ENCODE data around the gene TBC1D14.

Gene TBC1D14

DNA sequence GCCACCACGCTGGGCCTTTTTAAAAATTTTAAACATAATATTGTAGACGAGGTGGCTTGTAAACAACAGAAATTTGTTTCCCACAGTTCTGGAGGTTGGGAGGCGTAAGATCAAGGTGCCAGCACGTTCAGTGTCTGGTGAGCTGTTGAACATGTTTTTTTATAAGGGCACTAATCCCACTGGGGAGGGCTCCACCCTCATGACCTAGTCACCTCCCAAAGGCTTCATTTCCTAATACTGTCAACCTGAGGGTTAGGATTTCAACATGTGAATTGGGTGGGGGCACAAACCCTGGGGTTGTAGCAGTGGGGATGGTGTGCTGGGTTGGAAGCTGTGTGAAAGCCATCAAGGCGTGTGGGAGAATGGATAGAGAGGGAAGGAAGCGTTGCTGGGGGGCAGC is 27.6 kb downstream of the TBC1D14 start:
- DNase-seq (ENCODE audit: insufficient read length, low spot score) (no peak), FAIRE-seq (no peak)
- TF ChIP-seq POU2F2 (IDR thresholded peaks at IDR 0.05; ENCODE audit: low read depth, low read length): no peak
- no peak for TF ChIP-seq POLR2A (IDR thresholded peaks at IDR 0.05; ENCODE audit: low read depth, low read length)

DNA sequence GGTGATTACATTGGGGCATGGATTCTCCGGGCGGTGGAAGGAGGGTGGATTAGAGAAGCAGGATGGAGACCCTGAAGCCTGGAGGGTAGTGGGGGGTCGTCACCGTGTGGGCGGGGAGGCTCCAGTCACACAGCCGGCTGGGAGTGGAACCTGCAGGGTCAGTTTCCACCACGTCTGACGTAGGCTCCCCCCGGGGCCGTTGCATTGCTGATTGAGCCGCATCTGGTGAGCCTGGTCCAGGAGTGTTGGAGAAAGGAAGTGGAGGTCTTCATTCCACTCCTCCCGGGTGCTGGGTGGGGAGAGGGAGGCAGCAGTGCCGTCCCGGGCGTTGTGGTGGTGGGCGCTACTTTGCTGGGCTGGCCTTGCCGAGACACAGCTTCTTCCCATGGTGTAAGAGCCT is 28.1 kb downstream of the TBC1D14 start:
- DNase-seq (ENCODE audit: insufficient read length, low spot score) (no peak), FAIRE-seq (no peak)
- TF ChIP-seq PAX5 (IDR thresholded peaks at IDR 0.05; ENCODE audit: insufficient read depth, low read length, severe bottlenecking): no peak
- TF ChIP-seq POU2F2 (IDR thresholded peaks at IDR 0.05; ENCODE audit: low read depth, low read length): no peak
- no peak for TF ChIP-seq POLR2A (IDR thresholded peaks at IDR 0.05; ENCODE audit: low read depth, low read length)
- TF ChIP-seq POLR2AphosphoS5 (IDR thresholded peaks at IDR 0.05; ENCODE audit: low read depth, low read length): no peak
- TF ChIP-seq TAF1 (IDR thresholded peaks at IDR 0.05; ENCODE audit: low read depth, low read length): no peak
- TF ChIP-seq SPI1 (IDR thresholded peaks at IDR 0.05; ENCODE audit: low read depth, low read length): no peak

DNA sequence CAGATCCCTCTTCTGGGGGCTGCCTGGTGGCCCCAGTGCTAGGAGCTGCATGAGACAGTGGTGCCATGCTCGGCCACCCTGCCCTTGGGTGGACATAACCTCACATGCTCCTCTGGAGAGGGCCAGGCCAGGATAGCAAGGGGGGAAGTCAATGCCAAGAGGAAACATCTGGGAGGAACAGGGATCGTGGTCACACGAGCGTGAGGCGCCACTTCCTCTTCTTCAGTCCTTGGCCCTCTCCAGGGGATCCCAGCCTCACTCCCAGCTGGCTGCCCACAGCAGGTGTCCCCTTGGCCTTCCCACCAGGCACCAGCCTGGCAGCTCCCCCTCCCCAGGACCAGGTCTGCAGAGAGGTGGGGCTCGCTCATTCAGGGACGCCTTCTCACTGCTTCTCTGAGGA is 28.6 kb downstream of the TBC1D14 start:
- no peak for FAIRE-seq
- no peak for DNase-seq (ENCODE audit: insufficient read length, low spot score)
- no peak for TF ChIP-seq PAX5 (IDR thresholded peaks at IDR 0.05; ENCODE audit: insufficient read depth, low read length, severe bottlenecking)
- no peak for TF ChIP-seq POU2F2 (IDR thresholded peaks at IDR 0.05; ENCODE audit: low read depth, low read length)
- TF ChIP-seq POLR2A (IDR thresholded peaks at IDR 0.05; ENCODE audit: low read depth, low read length): no peak
- peak; percentile 96 for TF ChIP-seq SPI1 (IDR thresholded peaks at IDR 0.05; ENCODE audit: low read depth, low read length)
- no peak for TF ChIP-seq TAF1 (IDR thresholded peaks at IDR 0.05; ENCODE audit: low read depth, low read length)
- no peak for TF ChIP-seq POLR2AphosphoS5 (IDR thresholded peaks at IDR 0.05; ENCODE audit: low read depth, low read length)

GRCh38 chr4:6938647-6939271 is 29.1 kb downstream of the TBC1D14 start:
- TF ChIP-seq TAF1 (IDR thresholded peaks at IDR 0.05; ENCODE audit: low read depth, low read length) (no peak), POLR2AphosphoS5 (IDR thresholded peaks at IDR 0.05; ENCODE audit: low read depth, low read length) (no peak), PAX5 (IDR thresholded peaks at IDR 0.05; ENCODE audit: insufficient read depth, low read length, severe bottlenecking) (no peak), POU2F2 (IDR thresholded peaks at IDR 0.05; ENCODE audit: low read depth, low read length) (no peak), POLR2A (IDR thresholded peaks at IDR 0.05; ENCODE audit: low read depth, low read length) (no peak), SPI1 (IDR thresholded peaks at IDR 0.05; ENCODE audit: low read depth, low read length) (no peak)
- no peak for DNase-seq (ENCODE audit: insufficient read length, low spot score)
- FAIRE-seq: peak; percentile 54

DNA sequence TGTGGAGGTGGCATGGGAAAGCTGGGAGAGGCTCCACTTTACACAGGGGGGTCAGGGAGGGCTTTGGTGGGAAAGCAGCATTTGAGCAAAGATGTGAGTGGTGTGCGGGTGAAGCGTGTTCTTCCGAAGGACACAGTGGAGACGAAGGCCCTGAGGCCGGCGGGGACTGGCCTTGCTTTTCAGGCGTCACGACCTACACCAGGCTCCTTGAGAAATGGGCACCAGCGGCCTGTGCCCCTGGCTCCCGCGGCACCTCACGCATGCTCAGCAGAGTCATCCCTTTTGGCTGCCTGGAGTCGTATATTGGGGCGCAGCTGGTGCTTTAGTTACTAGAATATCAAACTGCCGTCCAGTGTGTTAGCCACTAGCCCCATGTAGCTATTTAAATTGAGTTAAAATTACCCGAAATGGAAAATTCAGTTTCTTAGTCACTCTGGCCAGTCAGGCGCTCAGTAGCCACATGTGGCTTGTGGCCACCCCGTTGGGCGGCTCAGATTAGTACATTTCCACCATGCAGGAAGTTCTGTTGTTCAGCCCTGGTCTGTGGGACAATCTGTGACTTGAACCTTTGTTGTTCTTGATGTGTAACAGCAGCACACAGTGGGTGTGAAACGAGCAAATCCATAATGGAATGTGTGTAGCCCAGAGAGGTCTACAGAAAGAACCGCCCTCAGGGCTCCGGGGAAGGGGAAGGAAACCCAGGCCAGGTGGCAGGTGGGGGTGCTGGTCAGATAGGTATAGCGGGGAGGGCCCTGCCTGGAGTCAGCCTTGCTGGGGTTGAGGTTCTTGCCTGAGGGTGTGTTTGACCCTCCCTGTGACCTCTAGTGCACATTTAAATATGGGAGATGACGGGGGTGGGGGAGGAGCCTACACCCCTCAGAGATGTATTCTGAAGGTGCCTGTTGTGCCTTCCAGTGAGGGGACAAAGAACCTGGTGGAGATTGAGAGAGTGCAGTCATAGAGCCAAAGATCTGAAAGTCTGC is 30.4 kb downstream of the TBC1D14 start:
- no peak for TF ChIP-seq PAX5 (IDR thresholded peaks at IDR 0.05; ENCODE audit: insufficient read depth, low read length, severe bottlenecking)
- DNase-seq (ENCODE audit: insufficient read length, low spot score): no peak
- no peak for FAIRE-seq

DNA sequence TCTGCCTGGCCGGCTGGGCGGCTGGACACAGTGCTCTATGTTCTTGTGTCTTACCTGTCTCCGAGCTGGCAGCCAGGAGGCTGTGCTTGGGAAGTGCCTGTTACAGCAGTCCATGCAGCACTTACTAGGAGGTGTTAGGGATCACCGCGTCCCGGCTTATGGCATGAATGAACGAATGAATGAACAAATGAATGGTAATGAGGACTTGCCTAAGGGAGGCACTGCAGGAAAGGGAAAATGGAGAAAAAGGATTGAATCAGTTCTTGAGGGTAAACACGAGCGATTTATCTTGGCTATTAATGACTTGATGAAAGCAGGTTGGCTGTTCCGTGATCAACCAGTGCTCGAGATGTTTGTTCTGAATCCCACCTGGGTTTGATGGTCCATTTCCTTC is 31.1 kb downstream of the TBC1D14 start:
- TF ChIP-seq TAF1 (IDR thresholded peaks at IDR 0.05; ENCODE audit: low read depth, low read length): no peak
- no peak for TF ChIP-seq SPI1 (IDR thresholded peaks at IDR 0.05; ENCODE audit: low read depth, low read length)
- no peak for TF ChIP-seq POLR2AphosphoS5 (IDR thresholded peaks at IDR 0.05; ENCODE audit: low read depth, low read length)
- no peak for TF ChIP-seq POLR2A (IDR thresholded peaks at IDR 0.05; ENCODE audit: low read depth, low read length)
- no peak for TF ChIP-seq POU2F2 (IDR thresholded peaks at IDR 0.05; ENCODE audit: low read depth, low read length)
- TF ChIP-seq PAX5 (IDR thresholded peaks at IDR 0.05; ENCODE audit: insufficient read depth, low read length, severe bottlenecking): no peak
- no peak for DNase-seq (ENCODE audit: insufficient read length, low spot score)
- FAIRE-seq: no peak

GRCh38 chr4:6941796-6942195 is 32.2 kb downstream of the TBC1D14 start:
- peak; percentile 33 for FAIRE-seq
- TF ChIP-seq POLR2A (IDR thresholded peaks at IDR 0.05; ENCODE audit: low read depth, low read length): no peak
- TF ChIP-seq SPI1 (IDR thresholded peaks at IDR 0.05; ENCODE audit: low read depth, low read length): no peak
- no peak for TF ChIP-seq TAF1 (IDR thresholded peaks at IDR 0.05; ENCODE audit: low read depth, low read length)
- no peak for TF ChIP-seq PAX5 (IDR thresholded peaks at IDR 0.05; ENCODE audit: insufficient read depth, low read length, severe bottlenecking)
- no peak for TF ChIP-seq POU2F2 (IDR thresholded peaks at IDR 0.05; ENCODE audit: low read depth, low read length)
- TF ChIP-seq POLR2AphosphoS5 (IDR thresholded peaks at IDR 0.05; ENCODE audit: low read depth, low read length): no peak

GRCh38 chr4:6942238-6942800 is 32.7 kb downstream of the TBC1D14 start:
- FAIRE-seq (peak; percentile 80), DNase-seq (ENCODE audit: insufficient read length, low spot score) (no peak)
- TF ChIP-seq SPI1 (IDR thresholded peaks at IDR 0.05; ENCODE audit: low read depth, low read length) (peak; percentile 62; the same call in 1 of the 2 replicates), POLR2A (IDR thresholded peaks at IDR 0.05; ENCODE audit: low read depth, low read length) (no peak)

More at GRCh38 chr4:6941796-6942195, 32.2 kb downstream of the TBC1D14 start:
- DNase-seq (ENCODE audit: insufficient read length, low spot score): no peak

DNA sequence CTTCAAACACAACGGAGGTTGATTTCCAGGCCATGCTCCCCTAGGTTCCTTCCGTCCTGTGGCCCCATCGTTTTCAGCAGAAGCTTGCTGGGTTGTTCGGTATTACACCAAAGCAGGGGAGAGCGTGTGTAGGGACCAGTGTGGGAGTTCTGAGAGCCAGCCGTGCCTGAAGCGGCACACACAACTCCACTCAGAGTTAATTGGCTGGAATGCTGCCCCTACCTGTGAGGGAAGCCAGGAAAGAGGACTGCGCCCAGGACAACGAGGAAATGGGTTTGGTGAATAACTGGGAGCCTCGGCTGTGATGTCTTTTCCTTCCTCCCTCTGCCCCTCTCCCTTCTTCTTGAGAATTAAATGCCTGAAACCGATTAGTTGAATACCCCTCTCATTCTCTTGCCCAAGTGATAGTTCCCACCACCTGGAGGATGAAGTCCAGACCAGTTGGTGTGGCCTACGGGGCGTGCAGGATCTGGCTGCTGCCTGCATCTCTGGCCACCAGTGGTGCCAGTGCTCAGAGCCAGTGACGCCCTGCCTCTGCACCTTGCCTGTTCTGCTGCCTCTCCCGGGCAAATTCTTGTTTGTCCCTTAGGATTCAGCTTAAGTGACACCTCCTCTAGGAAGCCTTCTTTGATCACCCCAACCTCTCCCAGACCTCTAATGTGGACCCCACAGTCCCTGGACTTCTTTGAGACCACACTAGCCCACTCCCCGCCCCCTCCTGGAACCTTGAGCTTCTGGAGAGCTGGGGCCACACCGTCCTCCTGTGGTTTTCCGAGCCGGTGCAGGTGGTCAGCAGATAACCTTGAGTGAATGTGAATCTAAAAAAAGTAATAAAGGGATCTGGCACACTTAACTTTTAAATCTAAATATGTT is 33.6 kb downstream of the TBC1D14 start:
- no peak for TF ChIP-seq TAF1 (IDR thresholded peaks at IDR 0.05; ENCODE audit: low read depth, low read length)
- TF ChIP-seq POU2F2 (IDR thresholded peaks at IDR 0.05; ENCODE audit: low read depth, low read length): no peak
- TF ChIP-seq SPI1 (IDR thresholded peaks at IDR 0.05; ENCODE audit: low read depth, low read length): no peak
- TF ChIP-seq PAX5 (IDR thresholded peaks at IDR 0.05; ENCODE audit: insufficient read depth, low read length, severe bottlenecking): no peak
- no peak for TF ChIP-seq POLR2A (IDR thresholded peaks at IDR 0.05; ENCODE audit: low read depth, low read length)
- no peak for TF ChIP-seq POLR2AphosphoS5 (IDR thresholded peaks at IDR 0.05; ENCODE audit: low read depth, low read length)
- DNase-seq (ENCODE audit: insufficient read length, low spot score) (no peak), FAIRE-seq (no peak)

Data from GM12891 (cell line).